Activated naive CD4-positive, alpha-beta T cell treated with anti-CD3 and anti-CD28 coated beads, Interleukin-2, amount 50 U/mL, for 24 hours (primary cell): ENCODE results near the gene HCN1.
"Not testable (repeated sequence)": the region's sequence is repeated elsewhere in the genome, so short reads cannot be mapped to it uniquely, and the experiment has no call there.

Experiments
- H3K27ac Mint-ChIP-seq: one replicate; pipeline ENCODE4 v1.8.0; 2021; ENCODE audit warnings: mild to moderate bottlenecking, mixed read lengths
- H3K27me3 Mint-ChIP-seq: one replicate; pipeline ENCODE4 v1.8.0; 2021; ENCODE audit warnings: mixed read lengths
- H3K36me3 Mint-ChIP-seq: one replicate; pipeline ENCODE4 v1.8.0; 2021; ENCODE audit warnings: mixed read lengths
- H3K4me1 Mint-ChIP-seq: one replicate; pipeline ENCODE4 v1.8.0; 2021; ENCODE audit warnings: mixed read lengths
- H3K4me3 Mint-ChIP-seq: one replicate; pipeline ENCODE4 v1.8.0; 2021; ENCODE audit warnings: mild to moderate bottlenecking, mixed read lengths
- H3K9me3 Mint-ChIP-seq: one replicate; pipeline ENCODE4 v1.8.0; 2021; ENCODE audit warnings: mixed read lengths

The HCN1 gene

GRCh38 chr5:45648744-45649143, 47.4 kb downstream of the HCN1 start:
- no peaks in the 10 kb centered on the region for H3K4me1 Mint-ChIP-seq
- H3K9me3 Mint-ChIP-seq, result peaks cover 18% of the 10 kb centered on the region

GRCh38 chr5:45643056-45643455, 53.1 kb downstream of the HCN1 start:
- Mint-ChIP-seq H3K27me3 (no peaks in the 10 kb centered on the region), H3K4me3 (no peak overlapping the region), H3K9me3 (peaks cover 5% of the 10 kb centered on the region)

More at GRCh38 chr5:45648744-45649143, 47.4 kb downstream of the HCN1 start:
- Mint-ChIP-seq H3K4me3 (no peak overlapping the region), H3K27ac (no peak overlapping the region), H3K36me3 (no peaks in the 10 kb centered on the region), H3K27me3 (no peaks in the 10 kb centered on the region)

GRCh38 chr5:45642370-45642769, 53.8 kb downstream of the HCN1 start:
- Mint-ChIP-seq H3K9me3 (peaks cover 1% of the 10 kb centered on the region), H3K27me3 (no peaks in the 10 kb centered on the region), H3K36me3 (no peaks in the 10 kb centered on the region), H3K4me1 (no peaks in the 10 kb centered on the region), H3K4me3 (no peak overlapping the region), H3K27ac (no peak overlapping the region)

More at GRCh38 chr5:45643056-45643455, 53.1 kb downstream of the HCN1 start:
- no peak overlapping the region for H3K27ac Mint-ChIP-seq
- no peaks in the 10 kb centered on the region for H3K36me3 Mint-ChIP-seq
- no peaks in the 10 kb centered on the region for H3K4me1 Mint-ChIP-seq

DNA sequence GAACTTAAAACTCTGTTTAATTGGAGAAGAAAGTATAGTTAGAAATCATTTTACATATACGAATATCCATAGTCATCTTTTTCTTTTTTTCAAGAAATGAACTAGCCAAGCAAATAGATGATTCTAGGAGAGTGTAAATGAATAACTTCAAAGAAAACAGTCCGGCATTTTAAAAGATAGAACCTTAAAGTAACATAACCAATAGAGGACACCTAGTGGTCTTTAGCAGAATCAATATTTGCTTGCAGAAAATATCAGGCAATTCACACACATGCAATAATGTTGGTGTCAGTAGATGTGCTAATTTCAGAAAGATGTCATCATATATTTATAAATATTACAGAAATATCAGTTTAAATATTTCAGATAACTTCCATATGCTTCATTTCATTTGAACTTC, 57.1 kb downstream of the HCN1 start:
- Mint-ChIP-seq H3K4me1 (no peaks in the 10 kb centered on the region), H3K9me3 (peaks cover 4% of the 10 kb centered on the region), H3K4me3 (no peak overlapping the region), H3K27ac (no peak overlapping the region), H3K36me3 (no peaks in the 10 kb centered on the region), H3K27me3 (no peaks in the 10 kb centered on the region)

GRCh38 chr5:45627076-45627656, 69.0 kb downstream of the HCN1 start:
- no peaks in the 10 kb centered on the region for H3K4me1 Mint-ChIP-seq
- no peak overlapping the region for H3K4me3 Mint-ChIP-seq
- H3K36me3 Mint-ChIP-seq, result no peaks in the 10 kb centered on the region
- H3K27me3 Mint-ChIP-seq, result no peaks in the 10 kb centered on the region
- H3K9me3 Mint-ChIP-seq, result peaks cover 14% of the 10 kb centered on the region
- H3K27ac Mint-ChIP-seq, result no peak overlapping the region

- Mint-ChIP-seq H3K4me1 (no peaks in the 10 kb centered on the region), H3K4me3 (no peak overlapping the region), H3K27ac (no peak overlapping the region), H3K27me3 (no peaks in the 10 kb centered on the region), H3K9me3 (peaks cover 14% of the 10 kb centered on the region), H3K36me3 (no peaks in the 10 kb centered on the region)
These were observed 72.3 kb downstream of the HCN1 start for GRCh38 chr5:45623832-45624231.

- Mint-ChIP-seq H3K9me3 (peaks cover 24% of the 10 kb centered on the region), H3K27me3 (no peaks in the 10 kb centered on the region), H3K4me3 (no peak overlapping the region), H3K27ac (no peak overlapping the region), H3K36me3 (no peaks in the 10 kb centered on the region), H3K4me1 (no peaks in the 10 kb centered on the region)
These were observed 73.8 kb downstream of the HCN1 start for GRCh38 chr5:45622365-45622764.

DNA sequence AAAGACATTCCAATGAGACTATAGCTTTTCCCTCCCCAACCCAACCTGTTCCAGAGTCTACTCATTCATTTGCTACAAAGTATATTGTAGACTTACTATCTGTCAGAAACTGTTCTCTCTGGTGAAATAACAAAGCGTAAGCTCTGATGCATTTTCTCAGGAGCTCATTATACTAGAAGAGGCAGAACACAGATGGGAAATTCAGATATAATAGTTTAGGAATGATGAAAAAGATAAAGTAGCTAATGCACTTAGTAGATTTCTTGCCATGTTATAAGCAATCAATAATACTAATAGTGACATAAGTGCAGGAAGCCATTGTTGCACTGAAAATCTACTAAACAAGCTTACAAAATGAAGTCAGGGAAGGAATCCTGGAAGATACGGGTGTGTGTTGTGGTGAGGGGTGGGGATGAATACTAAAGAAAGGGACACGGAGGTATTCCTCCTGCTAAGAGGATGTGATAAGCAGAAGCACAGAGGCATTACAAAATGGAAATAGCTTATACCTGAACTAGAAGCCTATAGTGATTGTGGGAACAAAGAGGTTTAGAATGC, 78.2 kb downstream of the HCN1 start:
- Mint-ChIP-seq H3K27ac (no peak overlapping the region), H3K36me3 (no peaks in the 10 kb centered on the region), H3K9me3 (peaks cover 24% of the 10 kb centered on the region), H3K4me1 (no peaks in the 10 kb centered on the region), H3K27me3 (no peaks in the 10 kb centered on the region), H3K4me3 (no peak overlapping the region)

DNA sequence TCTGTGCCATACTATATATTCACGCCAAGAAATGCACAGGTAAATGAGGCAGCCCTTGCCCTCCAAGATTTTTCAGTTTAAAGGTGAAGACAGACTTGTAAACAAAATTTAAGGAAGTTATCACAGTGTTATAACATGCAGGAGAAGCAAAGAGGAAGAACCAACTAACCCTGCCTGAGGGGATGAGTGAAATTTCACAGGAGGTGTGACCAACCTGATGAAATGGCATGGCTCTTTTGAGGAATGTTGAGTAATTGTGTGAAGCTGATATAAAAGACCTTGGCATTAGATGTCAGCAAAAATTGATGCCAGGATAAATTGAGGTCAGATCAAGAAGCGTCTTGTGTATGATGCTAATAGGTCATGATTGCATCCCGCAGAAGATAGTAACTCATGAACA, 86.5 kb downstream of the HCN1 start:
- no peak overlapping the region for H3K27ac Mint-ChIP-seq
- no peaks in the 10 kb centered on the region for H3K27me3 Mint-ChIP-seq
- H3K4me3 Mint-ChIP-seq, result no peak overlapping the region
- no peaks in the 10 kb centered on the region for H3K36me3 Mint-ChIP-seq
- H3K9me3 Mint-ChIP-seq, result peaks cover 15% of the 10 kb centered on the region
- H3K4me1 Mint-ChIP-seq, result no peaks in the 10 kb centered on the region

GRCh38 chr5:45604092-45604491, 92.1 kb downstream of the HCN1 start:
- no peaks in the 10 kb centered on the region for H3K27me3 Mint-ChIP-seq
- no peak overlapping the region for H3K27ac Mint-ChIP-seq
- H3K4me3 Mint-ChIP-seq, result no peak overlapping the region
- H3K4me1 Mint-ChIP-seq, result no peaks in the 10 kb centered on the region
- H3K36me3 Mint-ChIP-seq, result no peaks in the 10 kb centered on the region
- peaks cover 4% of the 10 kb centered on the region for H3K9me3 Mint-ChIP-seq

GRCh38 chr5:45601424-45601823, 94.8 kb downstream of the HCN1 start:
- H3K27me3 Mint-ChIP-seq, result no peaks in the 10 kb centered on the region
- no peaks in the 10 kb centered on the region for H3K36me3 Mint-ChIP-seq
- H3K4me1 Mint-ChIP-seq, result no peaks in the 10 kb centered on the region
- no peak overlapping the region for H3K27ac Mint-ChIP-seq
- no peak overlapping the region for H3K4me3 Mint-ChIP-seq
- peaks cover 4% of the 10 kb centered on the region for H3K9me3 Mint-ChIP-seq

DNA sequence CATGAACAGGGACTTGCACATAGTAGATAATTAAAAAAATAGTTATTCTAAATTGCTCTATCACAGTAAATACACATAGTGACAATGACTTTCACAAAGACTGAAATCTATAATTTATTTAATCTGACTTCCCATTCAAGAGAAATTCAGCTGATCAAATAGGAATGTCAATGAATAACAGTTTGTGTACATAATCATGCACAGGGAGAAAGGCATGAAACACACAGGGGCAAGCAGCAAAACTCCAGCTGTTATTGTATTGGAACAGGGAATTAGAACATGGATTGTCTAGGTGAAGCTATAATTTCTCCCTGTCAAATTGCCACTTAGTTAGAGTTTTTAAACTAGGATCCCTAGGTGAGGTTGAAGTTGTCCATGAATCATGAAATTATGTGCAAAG, 99.9 kb downstream of the HCN1 start:
- no peaks in the 10 kb centered on the region for H3K9me3 Mint-ChIP-seq
- H3K36me3 Mint-ChIP-seq, result no peaks in the 10 kb centered on the region
- H3K27ac Mint-ChIP-seq, result no peak overlapping the region
- no peaks in the 10 kb centered on the region for H3K27me3 Mint-ChIP-seq
- no peaks in the 10 kb centered on the region for H3K4me1 Mint-ChIP-seq
- H3K4me3 Mint-ChIP-seq, result no peak overlapping the region

DNA sequence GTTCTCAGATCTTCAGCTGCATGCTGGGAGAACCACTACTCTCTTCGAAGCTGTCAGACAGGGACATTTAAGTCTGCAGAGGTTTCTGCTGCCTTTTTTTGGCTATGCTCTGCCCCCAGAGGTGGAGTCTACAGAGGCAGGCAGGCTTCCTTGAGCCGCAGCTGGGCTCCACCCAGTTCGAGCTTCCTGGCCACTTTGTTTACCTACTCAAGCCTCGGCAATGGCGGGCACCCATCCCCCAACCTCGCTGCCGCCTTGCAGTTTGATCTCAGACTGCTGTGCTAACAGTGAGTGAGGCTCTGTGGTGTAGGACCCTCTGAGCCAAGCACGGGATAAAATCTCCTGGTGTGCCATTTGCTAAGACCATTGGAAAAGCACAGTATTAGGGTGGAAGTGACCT, 110.2 kb downstream of the HCN1 start:
- H3K27ac Mint-ChIP-seq, H3K36me3 Mint-ChIP-seq, H3K9me3 Mint-ChIP-seq, H3K27me3 Mint-ChIP-seq, H3K4me1 Mint-ChIP-seq, H3K4me3 Mint-ChIP-seq: not testable (repeated sequence)

DNA sequence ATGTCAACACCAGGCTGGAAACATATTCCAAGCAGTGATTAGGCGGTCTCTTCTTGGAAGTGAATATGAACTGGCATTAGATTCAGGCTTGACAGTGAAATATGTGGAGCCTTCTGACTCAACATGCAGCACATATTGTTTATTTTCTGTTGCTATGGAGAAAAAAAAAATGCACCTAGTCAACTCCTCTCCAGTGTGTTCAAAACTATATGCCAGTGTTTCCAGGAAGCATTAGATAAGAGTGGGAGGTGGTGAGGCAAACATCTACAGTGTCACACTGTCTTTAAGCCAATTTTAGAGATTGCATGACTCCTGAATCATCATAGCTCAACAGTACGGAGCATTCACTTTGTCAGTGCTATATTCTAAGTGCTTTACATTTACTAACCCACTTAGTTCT, 117.9 kb downstream of the HCN1 start:
- Mint-ChIP-seq H3K4me3 (no peak overlapping the region), H3K27me3 (no peaks in the 10 kb centered on the region), H3K9me3 (peaks cover 13% of the 10 kb centered on the region), H3K27ac (no peak overlapping the region), H3K36me3 (no peaks in the 10 kb centered on the region), H3K4me1 (no peaks in the 10 kb centered on the region)

DNA sequence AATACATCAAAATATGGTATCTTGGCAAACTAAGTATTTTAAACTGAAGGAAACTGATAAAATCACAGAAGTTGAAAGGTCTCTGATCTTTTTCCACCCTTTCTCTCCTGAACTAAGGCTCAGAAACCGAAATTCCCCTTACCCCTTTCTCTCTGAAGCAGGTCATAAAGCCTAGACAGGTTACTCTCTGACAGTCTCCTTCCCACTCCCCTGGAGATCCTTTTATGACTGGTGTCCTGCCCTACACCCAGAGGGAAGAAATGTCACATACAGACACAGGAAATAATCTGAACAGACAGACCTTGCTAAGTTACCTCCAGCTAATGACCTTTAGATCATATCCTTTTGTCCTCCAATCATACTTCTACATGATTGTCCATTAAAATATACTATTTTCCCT, 127.4 kb downstream of the HCN1 start:
- Mint-ChIP-seq H3K4me3 (no peak overlapping the region), H3K27me3 (no peaks in the 10 kb centered on the region), H3K36me3 (no peaks in the 10 kb centered on the region), H3K9me3 (peaks cover 12% of the 10 kb centered on the region), H3K27ac (no peak overlapping the region), H3K4me1 (no peaks in the 10 kb centered on the region)

GRCh38 chr5:45542421-45542820, 153.8 kb downstream of the HCN1 start:
- Mint-ChIP-seq H3K27me3 (no peaks in the 10 kb centered on the region), H3K27ac (no peak overlapping the region), H3K36me3 (no peaks in the 10 kb centered on the region), H3K9me3 (peaks cover 12% of the 10 kb centered on the region), H3K4me3 (no peak overlapping the region), H3K4me1 (no peaks in the 10 kb centered on the region)

GRCh38 chr5:45533663-45534062, 162.5 kb downstream of the HCN1 start:
- Mint-ChIP-seq H3K27me3 (no peaks in the 10 kb centered on the region), H3K27ac (no peak overlapping the region), H3K4me3 (no peak overlapping the region), H3K4me1 (no peaks in the 10 kb centered on the region), H3K36me3 (no peaks in the 10 kb centered on the region), H3K9me3 (no peaks in the 10 kb centered on the region)
